Heart left ventricle (tissue), 16 donors: ENCODE results near the gene CCDC117. TPM values are rescaled to one million over a fixed set of nuclear protein-coding genes. Genes with fewer than 3 reads are reported as not detected.

Experiments
- ATAC-seq, 4 donors: fragments of 200-7000 bp; cut with Tn5 transposase; one replicate each; pipeline ENCODE4 v1.9.1; 2020 to 2022; ENCODE audit warnings: moderate library complexity in 4 of 4, mild to moderate bottlenecking in 3 of 4, moderate number of reproducible peaks in 1 of 4
- DNase-seq, 5 donors: peaks; one replicate each; pipeline ENCODE4 v3.0.0-alpha.2; 2020
- H3K27ac ChIP-seq, 12 donors: fragments of 200-600 bp; sonication (generic) in 4 of 12; one replicate each; pipeline versions ENCODE4 v1.5.0 to v1.8.0; 2016 to 2022; ENCODE audit warnings: mild to moderate bottlenecking in 2 of 12
- H3K27me3 ChIP-seq, 9 donors: fragments of 200-600 bp; sonication (generic) in 2 of 9; one replicate each; pipeline versions ENCODE4 v1.5.1 to v1.8.0; 2016 to 2022; ENCODE audit warnings: mild to moderate bottlenecking in 3 of 9
- H3K36me3 ChIP-seq, 9 donors: fragments of 200-600 bp; sonication (generic) in 2 of 9; one replicate each; pipeline versions ENCODE4 v1.5.0 to v1.8.0; 2018 to 2022; ENCODE audit warnings: mild to moderate bottlenecking in 2 of 9
- H3K4me1 ChIP-seq, 12 donors: fragments of 200-600 bp; sonication (generic) in 4 of 12; one replicate each; pipeline versions ENCODE4 v1.5.0 to v1.8.0; 2016 to 2022; ENCODE audit warnings: mild to moderate bottlenecking in 3 of 12
- H3K4me3 ChIP-seq, 12 donors: fragments of 200-600 bp; sonication (generic) in 4 of 12; one replicate each; pipeline versions ENCODE4 v1.5.0 to v1.8.0; 2017 to 2022; ENCODE audit warnings: mild to moderate bottlenecking in 9 of 12, moderate library complexity in 4 of 12
- H3K9me3 ChIP-seq, 12 donors: fragments of 200-600 bp; sonication (generic) in 4 of 12; one replicate each; pipeline versions ENCODE4 v1.5.0 to v1.8.0; 2016 to 2022; ENCODE audit warnings: mild to moderate bottlenecking in 1 of 12
- POLR2A ChIP-seq, 2 donors: fragments of 450-650 bp; IDR thresholded peaks; one replicate each; pipeline ENCODE4 v1.6.1; 2017; ENCODE audit warnings: antibody characterized with exemption in 2 of 2, mild to moderate bottlenecking in 2 of 2, moderate library complexity in 2 of 2
- WGBS, 4 donors: extraction: QIAGEN DNeasy Blood & Tissue Kit in 2 of 4; methylation state at CpG; one replicate each; pipeline versions ENCODE4 v1.1.5 to v1.1.7; 2013 to 2018; 5-methylcytosine and 5-hydroxymethylcytosine counted together
- intact Hi-C, 10 donors: fragments of 100-400 bp; cut with DNase I; formaldehyde crosslinking; loops; one replicate each; pipeline versions ENCODE4 v1.11.1 to v1.14.2; 2022
- polyA plus RNA-seq, 2 donors: library from polyadenylated mRNA; stranded (reverse); fragments of 200-250 nt; gene quantifications; one replicate each; pipeline ENCODE4 v1.2.3, GENCODE V29; 2013
- total RNA-seq, 9 donors: library from RNA; depleted of rRNA in 2 of 9; stranded (reverse); fragments of >200 nt in 2 of 9; fragmentation: NEBNext Ultra II Directional in 3 of 9; extraction: Animal tissue kit (Norgen Biotek cat#: 25700) in 3 of 9; gene quantifications; one replicate each; pipeline versions ENCODE4 v1.1.0 to v1.2.4, GENCODE V29; 2016 to 2023
- TF ChIP-seq, protein P1 (sequence below), 12 donors: fragments of 200-600 bp; sonication (generic) in 4 of 12; IDR thresholded peaks; one replicate each; pipeline versions ENCODE4 v1.5.0 to v1.8.0; 2018 to 2022; ENCODE audit warnings: antibody characterized with exemption in 12 of 12, mild to moderate bottlenecking in 5 of 12
- donor health status: ischemic (EF 13 %, LVEDD 7.1; RV severe dilation, severe dysfunction).
- donor health status: healthy with polysubstance abuse.
- donor health status: DM: no; HTN: yes; CAD: no.
- donor health status: DM: no; HTN: no; CAD: no.
- donor health status: ischemic (EF 25% LVEDD 6.9; RV normal size, moderate dysfunction).
- donor health status: ischemic (EF 25% LVEDD 5.7; RV mildly dilated, moderate dysfunction).
- donor health status: healthy.
- donor health status: DM: yes; HTN: yes; CAD: no.
- donor health status: ischemic (EF 35%, LVEDD 5.7; RV mildly dilated, moderate dysfunction).
- donor health status: nonischemic (EF 11% LVEDD 7.7; RV severe dilation, severe dysfunction).
- donor health status: DM: yes; HTN: yes; CAD: no.
- donor health status: PGD.
- donor health status: ischemic (EF 29% LVEDD 5.4; RV normal size, mild dysfunction).
- donor health status: nonischemic (EF 23%, LVEDD 6.1; RV moderate dilation, normal function).

Gene CCDC117
- total and polyA plus RNA-seq, 11 donors, result 6.9 to 16.6 (median 13.3) TPM

- ATAC-seq (peak; percentile 68 to 87 (median 80)), DNase-seq (peak; percentile 75 to 88 (median 78))
- TF ChIP-seq, protein P1, sequence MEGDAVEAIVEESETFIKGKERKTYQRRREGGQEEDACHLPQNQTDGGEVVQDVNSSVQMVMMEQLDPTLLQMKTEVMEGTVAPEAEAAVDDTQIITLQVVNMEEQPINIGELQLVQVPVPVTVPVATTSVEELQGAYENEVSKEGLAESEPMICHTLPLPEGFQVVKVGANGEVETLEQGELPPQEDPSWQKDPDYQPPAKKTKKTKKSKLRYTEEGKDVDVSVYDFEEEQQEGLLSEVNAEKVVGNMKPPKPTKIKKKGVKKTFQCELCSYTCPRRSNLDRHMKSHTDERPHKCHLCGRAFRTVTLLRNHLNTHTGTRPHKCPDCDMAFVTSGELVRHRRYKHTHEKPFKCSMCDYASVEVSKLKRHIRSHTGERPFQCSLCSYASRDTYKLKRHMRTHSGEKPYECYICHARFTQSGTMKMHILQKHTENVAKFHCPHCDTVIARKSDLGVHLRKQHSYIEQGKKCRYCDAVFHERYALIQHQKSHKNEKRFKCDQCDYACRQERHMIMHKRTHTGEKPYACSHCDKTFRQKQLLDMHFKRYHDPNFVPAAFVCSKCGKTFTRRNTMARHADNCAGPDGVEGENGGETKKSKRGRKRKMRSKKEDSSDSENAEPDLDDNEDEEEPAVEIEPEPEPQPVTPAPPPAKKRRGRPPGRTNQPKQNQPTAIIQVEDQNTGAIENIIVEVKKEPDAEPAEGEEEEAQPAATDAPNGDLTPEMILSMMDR (IDR thresholded peaks at IDR 0.05), result no peak
- TF ChIP-seq POLR2A (IDR thresholded peaks at IDR 0.05), result no peak
- Histone ChIP-seq H3K4me3 (peak overlapping the region; percentile 70 to 100 (median 90)), H3K4me1 (peaks cover 20 to 72% (median 52%) of the 10 kb centered on the region in 12 donors), H3K27me3 (no peaks in the 10 kb centered on the region), H3K36me3 (peaks cover 0 to 49% (median 42%) of the 10 kb centered on the region in 9 donors), H3K27ac (peak overlapping the region; percentile 97 to 100 (median 100)), H3K9me3 (no peaks in the 10 kb centered on the region)
- intact Hi-C loops, result loop anchor here in 4 of 10 donors (1.0 to 2.0 kb wide), 3 partner anchors 27 to 57 kb away; partner anchors contain the start of genes CCDC117 (in 3 of the 4) and HSCB (in 3 of the 4)
- WGBS, 4 donors, result 0% methylated on average over 24 to 31 of the region's 31 CpGs
Measured at GRCh38 chr22:28799606-28800307, 27.3 kb downstream of the CCDC117 start.

GRCh38 chr22:28800308-28801041 lies 28.0 kb downstream of the CCDC117 start, which contains the start of gene XBP1:
Gene XBP1, minus strand, starts transcription at chr22:28800569.
- intact Hi-C loops, result loop anchor here in 4 of 10 donors (1.0 to 2.0 kb wide), 3 partner anchors 28 to 58 kb away; partner anchors contain the start of genes CCDC117 (in 2 of the 4) and HSCB (in 2 of the 4)

DNA sequence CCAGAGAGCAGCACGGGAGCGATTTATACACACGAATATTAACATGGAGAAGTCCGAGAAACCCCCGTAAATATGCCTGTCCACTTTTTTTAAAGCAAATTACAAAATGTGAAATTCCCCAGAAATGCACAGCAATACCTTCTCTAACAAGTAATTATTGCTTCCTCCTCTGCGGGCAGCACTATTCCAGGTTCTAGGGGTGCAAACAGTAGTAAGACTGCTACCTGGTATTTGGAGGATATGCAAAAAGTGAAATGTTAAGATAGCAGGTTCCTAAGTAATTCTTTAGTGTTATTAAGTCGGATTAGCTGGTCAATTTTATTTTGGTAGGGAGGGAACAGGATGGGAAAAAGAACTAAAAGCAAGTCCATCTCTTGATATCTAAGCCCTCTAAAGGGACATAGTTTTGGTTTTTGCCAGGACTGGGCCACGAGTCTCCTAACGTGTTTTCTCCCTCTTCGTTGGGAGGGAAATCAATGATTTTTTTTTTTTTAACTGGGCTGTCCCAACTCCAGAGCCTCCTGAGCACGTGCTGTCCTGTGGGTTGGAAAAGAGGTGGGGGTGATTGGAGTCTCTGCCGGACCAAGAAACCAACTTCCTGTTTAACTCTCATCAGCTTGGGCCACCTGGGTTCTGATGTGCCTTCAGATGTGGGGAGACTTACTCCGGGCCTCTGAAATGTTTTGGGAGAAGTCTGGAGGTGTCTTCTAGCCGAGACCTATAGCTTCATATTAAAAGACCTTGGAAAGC lies 29.5 kb downstream of the CCDC117 start:
- DNase-seq, result no peak
- intact Hi-C loops, result loop anchor here in 3 of 10 donors (2.0 kb wide), 2 partner anchors 29 to 59 kb away; partner anchors contain the start of genes CCDC117 (in 2 of the 3) and HSCB (in 1 of the 3)

More at GRCh38 chr22:28800308-28801041, 28.0 kb downstream of the CCDC117 start, which contains the start of gene XBP1:
- H3K9me3 ChIP-seq, result no peaks in the 10 kb centered on the region
- H3K36me3 ChIP-seq, result peaks cover 0 to 42% (median 34%) of the 10 kb centered on the region in 9 donors
- 0 to 1% (median 0%) methylated on average over 28 to 78 of the region's 78 CpGs for WGBS, 4 donors
- DNase-seq (peak; percentile 95 to 98 (median 97)), ATAC-seq (peak; percentile 97 to 98 (median 97))
- peak within 1 kb of the TSS; percentile 70 to 100 (median 90) for H3K4me3 ChIP-seq
- peaks cover 20 to 65% (median 48%) of the 10 kb centered on the region in 12 donors for H3K4me1 ChIP-seq
- peak; percentile 93 to 99 for TF ChIP-seq POLR2A (IDR thresholded peaks at IDR 0.05)
- TF ChIP-seq, protein P1 (IDR thresholded peaks at IDR 0.05), result no peak
- H3K27me3 ChIP-seq, result no peaks in the 10 kb centered on the region
- H3K27ac ChIP-seq, result peak within 1 kb of the TSS; percentile 97 to 100 (median 100)

More for the DNA sequence above, 29.5 kb downstream of the CCDC117 start:
- TF ChIP-seq POLR2A (IDR thresholded peaks at IDR 0.05), result no peak
- TF ChIP-seq, protein P1 (IDR thresholded peaks at IDR 0.05), result no peak
- no peak for ATAC-seq
- peaks cover 0 to 32% (median 19%) of the 10 kb centered on the region in 9 donors for H3K36me3 ChIP-seq
- peak overlapping the region in 7 of 12 donors; percentile 17 to 100 (median 97) for H3K27ac ChIP-seq
- H3K4me1 ChIP-seq, result peaks cover 11 to 50% (median 35%) of the 10 kb centered on the region in 12 donors
- H3K27me3 ChIP-seq, result no peaks in the 10 kb centered on the region
- WGBS, 4 donors, result 56 to 62% (median 57%) methylated on average over 14 of the region's 14 CpGs
- H3K9me3 ChIP-seq, result no peaks in the 10 kb centered on the region
- peak overlapping the region in 8 of 12 donors; percentile 70 to 99 (median 94) for H3K4me3 ChIP-seq
